GM12874 (cell line): Measurements from ENCODE around the gene SAP130.

Experiments
- TF ChIP-seq, protein P1 (sequence below): IDR thresholded peaks from 2 replicates; pipeline ENCODE4 v1.5.1; 2011; ENCODE audit warnings: low read depth, mild to moderate bottlenecking, control low read depth, low read length, moderate library complexity; ENCODE audit not compliant: insufficient read depth

The SAP130 gene

DNA sequence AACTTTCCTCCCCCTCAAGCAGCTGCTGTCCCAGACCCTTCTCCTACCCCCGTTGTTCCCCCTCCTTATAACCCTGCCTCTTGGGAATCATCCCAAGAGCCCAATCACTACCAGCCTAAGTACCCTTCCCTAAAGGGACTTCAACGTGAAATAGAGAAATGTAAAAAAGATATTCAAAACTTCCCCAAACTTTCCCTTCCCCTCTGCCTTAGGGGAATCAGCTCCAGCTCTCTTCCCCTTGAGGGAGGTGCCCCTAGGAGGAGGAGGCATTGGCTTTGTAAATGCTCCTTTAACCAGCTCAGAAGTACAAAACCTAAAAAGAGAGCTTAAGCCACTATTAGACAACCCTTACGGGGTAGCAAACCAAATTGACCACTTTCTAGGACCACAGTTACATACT, 10.6 kb upstream of the SAP130 start:
- TF ChIP-seq, protein P1, sequence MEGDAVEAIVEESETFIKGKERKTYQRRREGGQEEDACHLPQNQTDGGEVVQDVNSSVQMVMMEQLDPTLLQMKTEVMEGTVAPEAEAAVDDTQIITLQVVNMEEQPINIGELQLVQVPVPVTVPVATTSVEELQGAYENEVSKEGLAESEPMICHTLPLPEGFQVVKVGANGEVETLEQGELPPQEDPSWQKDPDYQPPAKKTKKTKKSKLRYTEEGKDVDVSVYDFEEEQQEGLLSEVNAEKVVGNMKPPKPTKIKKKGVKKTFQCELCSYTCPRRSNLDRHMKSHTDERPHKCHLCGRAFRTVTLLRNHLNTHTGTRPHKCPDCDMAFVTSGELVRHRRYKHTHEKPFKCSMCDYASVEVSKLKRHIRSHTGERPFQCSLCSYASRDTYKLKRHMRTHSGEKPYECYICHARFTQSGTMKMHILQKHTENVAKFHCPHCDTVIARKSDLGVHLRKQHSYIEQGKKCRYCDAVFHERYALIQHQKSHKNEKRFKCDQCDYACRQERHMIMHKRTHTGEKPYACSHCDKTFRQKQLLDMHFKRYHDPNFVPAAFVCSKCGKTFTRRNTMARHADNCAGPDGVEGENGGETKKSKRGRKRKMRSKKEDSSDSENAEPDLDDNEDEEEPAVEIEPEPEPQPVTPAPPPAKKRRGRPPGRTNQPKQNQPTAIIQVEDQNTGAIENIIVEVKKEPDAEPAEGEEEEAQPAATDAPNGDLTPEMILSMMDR, result no peak

DNA sequence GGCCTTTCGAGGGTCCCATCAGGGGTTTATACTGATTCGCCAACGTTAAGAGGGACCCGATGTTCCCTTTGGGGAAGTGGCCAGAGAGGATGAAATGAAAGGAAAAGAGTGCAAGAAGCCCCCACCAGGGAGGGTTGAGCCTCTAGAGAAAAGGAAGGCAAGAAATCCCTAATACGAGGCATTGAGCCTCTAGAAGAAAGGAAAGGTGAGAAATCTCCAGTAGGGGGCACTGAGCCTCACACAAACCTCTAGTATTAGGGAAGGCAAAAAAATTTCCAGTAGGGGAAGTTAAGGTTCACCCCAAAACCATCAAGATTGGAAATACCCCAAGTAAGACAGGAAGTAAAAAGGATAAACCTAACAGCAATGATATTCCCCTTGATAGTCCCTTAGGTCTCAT, 9.8 kb upstream of the SAP130 start:
- TF ChIP-seq, protein P1, result no peak

DNA sequence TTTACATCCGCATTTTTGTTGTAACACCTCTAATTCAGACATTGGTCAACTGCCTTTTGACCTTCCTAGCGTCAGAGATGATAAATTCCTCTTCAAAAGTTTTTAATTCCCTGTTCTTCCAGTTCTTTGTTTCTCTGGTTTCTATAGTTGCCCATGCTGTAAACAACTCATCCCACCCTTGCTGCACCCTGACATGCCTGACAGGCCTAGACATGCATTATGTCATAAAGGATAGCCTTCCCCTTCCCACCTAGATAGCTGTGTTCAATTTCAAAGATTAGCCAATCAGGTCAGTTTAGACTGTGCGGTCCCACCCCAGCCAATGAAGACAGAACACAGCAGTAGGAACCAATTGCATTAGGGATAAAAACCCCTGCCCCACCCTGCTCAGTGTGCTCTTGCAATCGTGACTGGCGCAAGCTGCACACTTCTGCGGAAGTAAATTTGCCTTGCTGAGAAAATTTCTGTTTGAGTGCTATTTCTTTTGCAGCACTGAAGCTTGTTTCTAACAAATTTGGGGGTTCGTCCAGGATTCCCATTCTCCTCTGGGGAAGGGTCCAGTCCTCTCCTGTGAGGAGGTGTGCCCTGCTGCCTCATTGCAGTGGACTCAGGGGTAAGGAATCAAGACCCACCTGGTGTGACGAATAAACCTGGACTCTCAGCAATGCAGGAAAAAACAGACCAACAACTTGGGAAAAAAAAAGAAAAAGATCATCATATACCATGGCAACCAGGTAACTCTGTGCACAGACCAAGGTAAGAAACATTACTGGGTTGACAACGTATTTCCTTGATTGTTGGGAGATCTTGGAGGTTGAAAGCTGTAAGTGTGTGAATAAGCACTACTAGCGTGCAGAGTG, 9.1 kb upstream of the SAP130 start:
- TF ChIP-seq, protein P1, result no peak

GRCh38 chr2:128032092-128032491, 4.2 kb upstream of the SAP130 start:
- TF ChIP-seq, protein P1, result no peak

DNA sequence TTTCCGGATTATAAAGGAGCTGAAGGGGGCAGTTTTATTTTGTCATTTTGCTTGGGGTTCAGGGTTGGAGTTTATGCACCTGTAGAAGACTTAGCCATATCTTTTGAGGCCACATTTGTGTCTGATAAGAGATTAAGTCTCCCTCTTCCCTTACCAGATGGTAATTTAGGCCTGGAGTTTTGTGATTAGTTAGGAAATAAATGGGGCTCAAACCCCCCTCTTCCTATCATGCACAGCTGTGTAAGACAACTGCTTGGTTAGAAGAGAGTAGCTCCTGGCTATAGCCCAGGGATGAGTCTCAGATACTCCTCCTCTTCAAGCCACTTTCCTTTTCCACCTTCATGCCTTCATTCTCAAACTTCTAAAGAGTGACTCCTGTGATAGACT, 802 bp upstream of the SAP130 start:
- TF ChIP-seq, protein P1, result no peak

- TF ChIP-seq, protein P1, result no peak
These were observed 520 bp downstream of the SAP130 start for GRCh38 chr2:128027278-128027800.

DNA sequence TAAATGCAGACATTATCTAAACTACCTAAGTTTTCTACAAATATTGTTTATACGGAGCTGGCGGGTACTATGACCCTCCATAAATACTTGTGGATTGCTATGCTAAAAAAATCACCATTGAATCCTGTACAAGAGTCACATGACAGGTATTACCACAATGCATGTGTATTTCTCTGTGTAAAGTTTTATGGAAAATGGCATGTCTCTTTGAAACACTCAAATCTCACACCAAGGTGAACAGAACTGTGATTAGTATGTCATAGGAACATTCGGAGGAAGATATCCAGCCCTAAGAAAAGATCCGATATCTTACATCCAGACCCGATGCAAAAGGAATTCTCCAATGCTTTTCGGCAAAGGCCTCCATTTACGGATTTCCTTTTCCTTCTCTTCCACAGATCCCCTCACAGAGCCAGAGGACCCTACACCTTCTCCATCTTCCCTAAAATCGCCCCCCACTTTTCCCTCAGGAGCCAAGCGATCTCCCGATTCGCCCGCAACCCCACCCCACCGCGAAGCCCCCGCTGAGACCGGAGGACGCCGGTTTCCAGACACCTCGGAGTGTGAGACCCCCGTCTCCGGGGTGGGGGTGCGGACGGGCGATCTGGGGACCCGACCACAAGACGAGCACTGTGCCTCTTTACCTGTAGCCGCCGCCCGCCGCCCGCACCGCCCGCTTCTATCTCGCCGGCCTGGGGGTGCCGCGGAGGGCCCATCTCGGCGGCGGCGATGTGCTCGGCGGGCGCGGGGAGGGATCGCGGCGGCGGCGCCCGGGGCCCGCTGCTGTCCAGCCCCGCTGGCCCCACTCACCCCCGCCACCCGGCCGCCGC, 1.2 kb downstream of the SAP130 start:
- TF ChIP-seq, protein P1, result no peak
